ENCODE results near the gene IL12A.

DNA sequence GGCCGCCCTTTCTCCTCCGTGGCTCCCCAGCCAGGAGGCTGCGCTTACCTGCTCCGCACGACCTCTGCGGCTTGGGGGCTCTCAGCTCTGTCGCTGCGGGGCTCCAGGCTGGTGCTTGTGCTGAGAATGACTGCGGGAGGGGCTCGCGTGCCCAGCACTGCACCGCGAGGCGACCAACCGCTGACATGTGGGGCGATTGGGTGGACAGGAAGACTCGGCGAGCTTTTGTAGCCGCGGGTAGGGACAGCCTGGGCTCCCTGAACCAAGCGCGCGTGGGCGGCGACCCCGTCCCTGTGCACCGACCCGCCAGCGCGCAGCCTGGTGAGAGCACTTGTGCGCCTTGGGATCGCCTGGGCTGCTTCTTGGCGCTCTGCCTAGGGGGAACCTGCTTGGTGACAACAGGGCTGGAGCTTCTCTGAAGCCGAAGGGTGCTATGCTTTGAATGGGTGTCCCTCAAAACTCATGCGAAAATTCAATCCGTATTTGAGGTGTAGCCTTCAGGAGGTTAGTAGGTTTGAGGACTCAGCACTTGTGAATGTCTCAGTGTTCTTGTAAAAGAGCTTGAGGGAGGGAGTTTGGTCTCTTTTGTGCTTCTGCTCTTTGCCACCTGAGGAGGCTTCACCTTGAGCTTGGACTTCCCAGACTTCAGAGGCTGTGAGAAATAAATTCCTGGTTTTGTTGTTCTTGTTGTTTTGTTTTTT is 50.4 kb downstream of the IL12A start:
- TF ChIP-seq, protein P1, sequence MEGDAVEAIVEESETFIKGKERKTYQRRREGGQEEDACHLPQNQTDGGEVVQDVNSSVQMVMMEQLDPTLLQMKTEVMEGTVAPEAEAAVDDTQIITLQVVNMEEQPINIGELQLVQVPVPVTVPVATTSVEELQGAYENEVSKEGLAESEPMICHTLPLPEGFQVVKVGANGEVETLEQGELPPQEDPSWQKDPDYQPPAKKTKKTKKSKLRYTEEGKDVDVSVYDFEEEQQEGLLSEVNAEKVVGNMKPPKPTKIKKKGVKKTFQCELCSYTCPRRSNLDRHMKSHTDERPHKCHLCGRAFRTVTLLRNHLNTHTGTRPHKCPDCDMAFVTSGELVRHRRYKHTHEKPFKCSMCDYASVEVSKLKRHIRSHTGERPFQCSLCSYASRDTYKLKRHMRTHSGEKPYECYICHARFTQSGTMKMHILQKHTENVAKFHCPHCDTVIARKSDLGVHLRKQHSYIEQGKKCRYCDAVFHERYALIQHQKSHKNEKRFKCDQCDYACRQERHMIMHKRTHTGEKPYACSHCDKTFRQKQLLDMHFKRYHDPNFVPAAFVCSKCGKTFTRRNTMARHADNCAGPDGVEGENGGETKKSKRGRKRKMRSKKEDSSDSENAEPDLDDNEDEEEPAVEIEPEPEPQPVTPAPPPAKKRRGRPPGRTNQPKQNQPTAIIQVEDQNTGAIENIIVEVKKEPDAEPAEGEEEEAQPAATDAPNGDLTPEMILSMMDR (IDR thresholded peaks at IDR 0.05; ENCODE audit: poor library complexity, severe bottlenecking) = no peak
- TF ChIP-seq EZH2 (IDR thresholded peaks at IDR 0.05; ENCODE audit: borderline replicate concordance, insufficient read depth, low read length, poor library complexity, severe bottlenecking) = no peak
- TF ChIP-seq POLR2AphosphoS5 (IDR thresholded peaks at IDR 0.05) = no peak
- no peak for TF ChIP-seq EP300 (conservative IDR thresholded peaks at IDR 0.05; ENCODE audit: poor library complexity, severe bottlenecking)
- TF ChIP-seq, protein P2, sequence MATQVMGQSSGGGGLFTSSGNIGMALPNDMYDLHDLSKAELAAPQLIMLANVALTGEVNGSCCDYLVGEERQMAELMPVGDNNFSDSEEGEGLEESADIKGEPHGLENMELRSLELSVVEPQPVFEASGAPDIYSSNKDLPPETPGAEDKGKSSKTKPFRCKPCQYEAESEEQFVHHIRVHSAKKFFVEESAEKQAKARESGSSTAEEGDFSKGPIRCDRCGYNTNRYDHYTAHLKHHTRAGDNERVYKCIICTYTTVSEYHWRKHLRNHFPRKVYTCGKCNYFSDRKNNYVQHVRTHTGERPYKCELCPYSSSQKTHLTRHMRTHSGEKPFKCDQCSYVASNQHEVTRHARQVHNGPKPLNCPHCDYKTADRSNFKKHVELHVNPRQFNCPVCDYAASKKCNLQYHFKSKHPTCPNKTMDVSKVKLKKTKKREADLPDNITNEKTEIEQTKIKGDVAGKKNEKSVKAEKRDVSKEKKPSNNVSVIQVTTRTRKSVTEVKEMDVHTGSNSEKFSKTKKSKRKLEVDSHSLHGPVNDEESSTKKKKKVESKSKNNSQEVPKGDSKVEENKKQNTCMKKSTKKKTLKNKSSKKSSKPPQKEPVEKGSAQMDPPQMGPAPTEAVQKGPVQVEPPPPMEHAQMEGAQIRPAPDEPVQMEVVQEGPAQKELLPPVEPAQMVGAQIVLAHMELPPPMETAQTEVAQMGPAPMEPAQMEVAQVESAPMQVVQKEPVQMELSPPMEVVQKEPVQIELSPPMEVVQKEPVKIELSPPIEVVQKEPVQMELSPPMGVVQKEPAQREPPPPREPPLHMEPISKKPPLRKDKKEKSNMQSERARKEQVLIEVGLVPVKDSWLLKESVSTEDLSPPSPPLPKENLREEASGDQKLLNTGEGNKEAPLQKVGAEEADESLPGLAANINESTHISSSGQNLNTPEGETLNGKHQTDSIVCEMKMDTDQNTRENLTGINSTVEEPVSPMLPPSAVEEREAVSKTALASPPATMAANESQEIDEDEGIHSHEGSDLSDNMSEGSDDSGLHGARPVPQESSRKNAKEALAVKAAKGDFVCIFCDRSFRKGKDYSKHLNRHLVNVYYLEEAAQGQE (IDR thresholded peaks at IDR 0.05; ENCODE audit: borderline replicate concordance) = no peak
- TF ChIP-seq RAD21 (conservative IDR thresholded peaks at IDR 0.05) = no peak
- TF ChIP-seq TAF1 (IDR thresholded peaks at IDR 0.05; ENCODE audit: low read depth) = no peak
- TF ChIP-seq SMC3 (conservative IDR thresholded peaks at IDR 0.05; ENCODE audit: poor library complexity) = no peak

All from neural cell (in vitro differentiated cells).